HepG2 (cell line): Measurements from ENCODE around the gene YIF1A. TPM values are rescaled to one million over a fixed set of nuclear protein-coding genes. Genes with fewer than 3 reads are reported as not detected.

Experiments
- ATAC-seq: fragments of 200-7000 bp; cut with Tn5 transposase; 3 replicates; pipeline ENCODE4 v1.9.1; 2020; ENCODE audit warnings: mild to moderate bottlenecking, moderate library complexity
- BruUV-seq: library from RNA; stranded (reverse); fragments of 400-500 nt; replicated peaks from 2 replicates; lab custom pipeline; 2021; lab: Mats Ljungman, UMichigan
- CTCF ChIA-PET: fragments of 300-600 bp; formaldehyde crosslinking; extraction: SDS; loops from one replicate; lab custom pipeline; 2021; ENCODE audit warnings: low total read pairs, inconsistent platforms, low intra/inter-chr PET ratio; lab: Yijun Ruan, JAX
- POLR2A ChIA-PET: fragments of 350-600 bp; sonication (Branson Sonifier 250); formaldehyde crosslinking; loops from one replicate; lab custom pipeline; 2020; ENCODE audit warnings: antibody characterized with exemption, inconsistent platforms; lab: Yijun Ruan, JAX
- DNase-seq: peaks from one replicate; pipeline ENCODE4 v3.0.0-alpha.2; 2015; ENCODE audit warnings: low spot score
- FAIRE-seq: peaks from 3 replicates; lab custom pipeline; 2011; peaks lifted over from hg19 to GRCh38; lab: Jason Lieb, UNC
- H2AFZ ChIP-seq: one replicate; pipeline ENCODE4 v1.6.1; 2011; ENCODE audit warnings: low read length, inconsistent platforms
- H3K27ac ChIP-seq: fragments of 300-600 bp; 3 replicates; pipeline ENCODE4 v1.8.0; 2011; ENCODE audit warnings: mixed run types, mild to moderate bottlenecking, mixed read lengths, low read length, inconsistent platforms; ENCODE audit not compliant: insufficient read depth; ENCODE audit errors: extremely low read length
- H3K27me3 ChIP-seq, 2 experiments: fragments of 200-600 bp in 1 of 2; 2 replicates in 1 of 2; 3 replicates in 1 of 2; pipeline versions ENCODE4 v1.6.0 to v1.8.0; 2011; ENCODE audit warnings: low read length in 2 of 2, mild to moderate bottlenecking in 2 of 2, moderate library complexity in 2 of 2, inconsistent platforms in 1 of 2; ENCODE audit not compliant: insufficient read depth in 2 of 2, control insufficient read depth in 1 of 2
- H3K36me3 ChIP-seq, 2 experiments: fragments of 200-600 bp in 1 of 2; replicated peaks in 1 of 2; 2 replicates in 1 of 2; 3 replicates in 1 of 2; pipeline versions ENCODE4 v1.5.1 to v1.8.0; 2011; ENCODE audit warnings: low read length in 2 of 2, inconsistent platforms in 1 of 2; ENCODE audit not compliant: insufficient read depth in 2 of 2, control insufficient read depth in 1 of 2
- H3K4me1 ChIP-seq: 2 replicates; pipeline ENCODE4 v1.5.1; 2012; ENCODE audit warnings: low read length, inconsistent platforms; ENCODE audit not compliant: insufficient read depth
- H3K4me2 ChIP-seq: 2 replicates; pipeline ENCODE4 v1.6.0; 2011; ENCODE audit warnings: low read depth, low read length, inconsistent platforms
- H3K4me3 ChIP-seq, 3 experiments: fragments of 200-600 bp in 1 of 3; sonication (generic), shearing (Covaris generic) in 1 of 3; replicated peaks in 1 of 3; 2 replicates each; pipeline ENCODE4 v1.5.1; 2011 to 2016; ENCODE audit warnings: low read length in 3 of 3, inconsistent platforms in 2 of 3, low read depth in 2 of 3, mild to moderate bottlenecking in 2 of 3, control low read depth in 1 of 3, mixed read lengths in 1 of 3; ENCODE audit not compliant: insufficient read depth in 1 of 3
- H3K79me2 ChIP-seq: one replicate; pipeline ENCODE4 v1.6.1; 2011; ENCODE audit warnings: low read length, inconsistent platforms; ENCODE audit not compliant: insufficient read depth
- H3K9ac ChIP-seq: 2 replicates; pipeline ENCODE4 v1.6.0; 2011; ENCODE audit warnings: mild to moderate bottlenecking, low read depth, low read length, inconsistent platforms; ENCODE audit not compliant: insufficient read depth
- H3K9me3 ChIP-seq: 2 replicates; pipeline ENCODE4 v1.5.1; 2012; ENCODE audit warnings: mild to moderate bottlenecking, low read length
- H4K20me1 ChIP-seq: 2 replicates; pipeline ENCODE4 v1.6.0; 2011; ENCODE audit warnings: inconsistent platforms, mild to moderate bottlenecking, low read length, moderate library complexity; ENCODE audit not compliant: insufficient read depth
- ATF7 ChIP-seq, 2 experiments: fragments of 450-650 bp in 1 of 2; sonication (generic) in 1 of 2; formaldehyde crosslinking in 1 of 2; IDR thresholded peaks; 2 replicates each; pipeline versions ENCODE4 v1.4.0 to v1.6.1; 2016 to 2020; ENCODE audit warnings: antibody characterized with exemption in 1 of 2, mild to moderate bottlenecking in 1 of 2, missing genetic modification reagents in 1 of 2
- NFATC3 ChIP-seq: sonication (generic); formaldehyde crosslinking; IDR thresholded peaks from 2 replicates; pipeline ENCODE4 v1.5.1; 2020; ENCODE audit warnings: mild to moderate bottlenecking, missing genetic modification reagents
- RBM39 ChIP-seq: fragments of 200-400 bp; formaldehyde crosslinking; IDR thresholded peaks from one replicate; pipeline ENCODE4 v1.6.1; 2018; ENCODE audit warnings: antibody characterized with exemption, mild to moderate bottlenecking, low read depth, low read length; ENCODE audit not compliant: poor library complexity, severe bottlenecking
- SCMH1 ChIP-seq: sonication (generic); formaldehyde crosslinking; IDR thresholded peaks from 2 replicates; pipeline ENCODE4 v1.9.0; 2021; ENCODE audit warnings: missing genetic modification reagents, mild to moderate bottlenecking, borderline replicate concordance
- TFDP2 ChIP-seq: sonication (generic); formaldehyde crosslinking; IDR thresholded peaks from 2 replicates; pipeline ENCODE4 v1.4.0; 2020; ENCODE audit warnings: missing genetic modification reagents
- ZHX2 ChIP-seq, 2 experiments: sonication (generic) in 1 of 2; formaldehyde crosslinking in 1 of 2; IDR thresholded peaks; 2 replicates each; pipeline versions ENCODE4 v1.6.1 to v1.9.0; 2014 to 2022; ENCODE audit warnings: antibody characterized with exemption in 1 of 2, borderline replicate concordance in 1 of 2, inconsistent platforms in 1 of 2, low read depth in 1 of 2, missing genetic modification reagents in 1 of 2
- ZMYM3 ChIP-seq: sonication (generic); formaldehyde crosslinking; IDR thresholded peaks from 2 replicates; pipeline ENCODE4 v1.5.1; 2020; ENCODE audit warnings: mild to moderate bottlenecking, missing genetic modification reagents
- ZNF18 ChIP-seq: sonication (generic); formaldehyde crosslinking; IDR thresholded peaks from 2 replicates; pipeline ENCODE4 v1.8.0; 2022; ENCODE audit warnings: mild to moderate bottlenecking, missing genetic modification reagents; ENCODE audit not compliant: insufficient replicate concordance
- ZNF292 ChIP-seq: sonication (generic); formaldehyde crosslinking; IDR thresholded peaks from 2 replicates; pipeline ENCODE4 v1.8.1; 2022; ENCODE audit warnings: mild to moderate bottlenecking, low read depth, missing genetic modification reagents, borderline replicate concordance
- ZNF768 ChIP-seq: sonication (generic); formaldehyde crosslinking; IDR thresholded peaks from 2 replicates; pipeline ENCODE4 v1.4.0; 2020; ENCODE audit warnings: missing genetic modification reagents
- ZNF782 ChIP-seq: sonication (generic); formaldehyde crosslinking; IDR thresholded peaks from 2 replicates; pipeline ENCODE4 v1.4.0; 2020; ENCODE audit warnings: missing genetic modification reagents, mild to moderate bottlenecking, borderline replicate concordance
- WGBS: methylation state at CpG from one replicate; pipeline ENCODE4 v1.1.6; 2017; ENCODE audit warnings: low lambda C conversion rate; 5-methylcytosine and 5-hydroxymethylcytosine counted together
- in situ Hi-C: cut with HindIII; loops from 2 replicates; pipeline ENCODE4 v1.10.0; 2017; ENCODE audit warnings: low pct_unique_long_range_greater_than_20kb; ENCODE audit not compliant: extremely low pct_ligation_motif_present
- intact Hi-C: fragments of 100-400 bp; cut with micrococcal nuclease; formaldehyde crosslinking; loops from one replicate; pipeline ENCODE4 v1.10.0; 2022; ENCODE audit not compliant: unreplicated experiment
- polyA plus RNA-seq, 8 experiments: library from polyadenylated mRNA; depleted of rRNA in 3 of 8; stranded (reverse) in 7 of 8; unstranded in 1 of 8; fragments of >200 nt; fragmentation: Illumina TruSeq in 4 of 8; extraction: Trizol in 4 of 8; gene quantifications; 2 replicates each; pipeline versions ENCODE4 v1.2.1 to v1.2.3, GENCODE V29; 2011 to 2016; ENCODE audit warnings: low read depth in 4 of 8, missing spikeins in 1 of 8, mixed read lengths in 1 of 8; ENCODE audit not compliant: insufficient read depth in 1 of 8
- total RNA-seq, 5 experiments: library from RNA; depleted of rRNA; stranded (reverse); fragments of >200 nt; fragmentation: Illumina TruSeq; extraction: Trizol; gene quantifications; 2 replicates each; pipeline ENCODE4 v1.2.3, GENCODE V29; 2016; ENCODE audit warnings: low read depth in 1 of 5

Gene YIF1A
- total and polyA plus RNA-seq, 2 of the 13 experiments (the other 11 are each of a cell fraction or from before 2014, with no cell fraction given) = 133 to 145 TPM

- FAIRE-seq (no peak), ATAC-seq (no peak), DNase-seq (no peak)
- intact Hi-C loops = loop anchor here (10.0 kb wide), 1 partner anchor 71 kb away; no protein-coding TSS in a partner anchor
- Histone ChIP-seq H2AFZ (no peak overlapping the region), H3K27ac (peak overlapping the region; percentile 97), H3K9me3 (no peaks in the 10 kb centered on the region), H3K27me3 (0 out of 5 replicates have a peak, but pooled peaks cover 0 to 3% of the 10 kb centered on the region in 2 experiments), H3K4me1 (peaks cover 61% of the 10 kb centered on the region), H3K9ac (peak overlapping the region; percentile 83), H4K20me1 (no peaks in the 10 kb centered on the region), H3K79me2 (no peaks in the 10 kb centered on the region), H3K36me3 (no peaks in the 10 kb centered on the region), H3K4me3 (peak overlapping the region in 2 of 3 experiments; percentile 67 to 93; a peak in 3 of 6 replicates), H3K4me2 (peak overlapping the region; percentile 89)
- ChIA-PET CTCF (interaction anchor here (4.2 kb wide), 1 partner anchor 23 kb away, joined by 32 read pairs; the partner anchor contains the start of gene RIN1), POLR2A (interaction anchor here (1.3 to 5.2 kb wide), 9 partner anchors 8 to 37 kb away, joined by 3 to 121 read pairs (median 27); partner anchors contain the start of genes B4GAT1, RIN1, TMEM151A and YIF1A)
- in situ Hi-C loops = no loop called here
- no TSS peak for BruUV-seq
- TF ChIP-seq NFATC3 (CRISPR knock-in tag) (no peak), ZNF768 (CRISPR knock-in tag) (peak; percentile 85), TFDP2 (CRISPR knock-in tag) (no peak), RBM39 (no peak), ATF7 (IDR thresholded peaks at IDR 0.05) (no peak), ATF7 (CRISPR knock-in tag; IDR thresholded peaks at IDR 0.05) (no peak), ZNF18 (CRISPR knock-in tag) (no peak), ZHX2 (IDR thresholded peaks at IDR 0.05; ENCODE audit: low read depth) (no peak), ZHX2 (CRISPR knock-in tag; IDR thresholded peaks at IDR 0.05; ENCODE audit: borderline replicate concordance) (no peak), SCMH1 (CRISPR knock-in tag) (no peak), ZNF782 (CRISPR knock-in tag) (no peak), ZNF292 (no peak), ZMYM3 (CRISPR knock-in tag) (peak; percentile 79)
- WGBS = 0% methylated on average over 1 of the region's 1 CpG
Observed at GRCh38 chr11:66314186-66314501, 25.2 kb upstream of the YIF1A start.
